WTC11 (cell line): ENCODE results near the gene U2AF2. TPM values are rescaled to one million over a fixed set of nuclear protein-coding genes. Genes with fewer than 3 reads are reported as not detected.

ENCODE experiments used
- EMX1 ChIP-seq: fragments of 250-450 bp; sonication (Bioruptor Pico); IDR thresholded peaks from 2 replicates; pipeline ENCODE4 v1.8.0; 2021; ENCODE audit warnings: mild to moderate bottlenecking
- ESRRA ChIP-seq: sonication (generic); formaldehyde crosslinking; IDR thresholded peaks from 2 replicates; pipeline ENCODE4 v1.8.1; 2022; ENCODE audit warnings: mild to moderate bottlenecking, missing genetic modification reagents, borderline replicate concordance
- GABPB1 ChIP-seq: sonication (generic); formaldehyde crosslinking; IDR thresholded peaks from 2 replicates; pipeline ENCODE4 v1.8.1; 2023; ENCODE audit warnings: mild to moderate bottlenecking, missing genetic modification reagents
- GRHL2 ChIP-seq: fragments of 250-450 bp; sonication (Bioruptor Pico); IDR thresholded peaks from 2 replicates; pipeline ENCODE4 v1.8.0; 2022; ENCODE audit warnings: mild to moderate bottlenecking, moderate library complexity; ENCODE audit not compliant: insufficient replicate concordance, severe bottlenecking
- HMGA2 ChIP-seq: fragments of 250-450 bp; sonication (Bioruptor Pico); IDR thresholded peaks from 2 replicates; pipeline ENCODE4 v1.4.0; 2021; ENCODE audit warnings: mild to moderate bottlenecking, moderate library complexity
- NR2C2 ChIP-seq: sonication (generic); formaldehyde crosslinking; IDR thresholded peaks from 2 replicates; pipeline ENCODE4 v1.8.0; 2022; ENCODE audit warnings: mild to moderate bottlenecking, missing genetic modification reagents
- NR3C1 ChIP-seq: sonication (generic); formaldehyde crosslinking; conservative IDR thresholded peaks from 2 replicates; pipeline ENCODE4 v1.8.1; 2023; ENCODE audit warnings: low read depth, mild to moderate bottlenecking, missing genetic modification reagents
- PRRX2 ChIP-seq: fragments of 250-450 bp; sonication (Bioruptor Pico); IDR thresholded peaks from 2 replicates; pipeline ENCODE4 v1.8.0; 2021; ENCODE audit warnings: mild to moderate bottlenecking
- SMAD3 ChIP-seq: sonication (generic); formaldehyde crosslinking; IDR thresholded peaks from 2 replicates; pipeline ENCODE4 v1.8.0; 2022; ENCODE audit warnings: missing genetic modification reagents, mild to moderate bottlenecking, borderline replicate concordance
- TEAD4 ChIP-seq: sonication (generic); formaldehyde crosslinking; IDR thresholded peaks from 2 replicates; pipeline ENCODE4 v1.8.0; 2022; ENCODE audit warnings: mild to moderate bottlenecking, missing genetic modification reagents
- ZBTB21 ChIP-seq: sonication (generic); formaldehyde crosslinking; IDR thresholded peaks from 2 replicates; pipeline ENCODE4 v1.8.1; 2023; ENCODE audit warnings: mild to moderate bottlenecking, missing genetic modification reagents, borderline replicate concordance
- ZNF317 ChIP-seq: sonication (generic); formaldehyde crosslinking; IDR thresholded peaks from 2 replicates; pipeline ENCODE4 v1.8.1; 2023; ENCODE audit warnings: low read depth, mild to moderate bottlenecking, moderate library complexity, missing genetic modification reagents, borderline replicate concordance
- ZNF416 ChIP-seq: fragments of 250-450 bp; sonication (Bioruptor Pico); IDR thresholded peaks from 2 replicates; pipeline ENCODE4 v1.9.0; 2021; ENCODE audit warnings: mild to moderate bottlenecking, inconsistent platforms
- total RNA-seq: library from RNA; stranded (reverse); gene quantifications from 3 replicates; pipeline ENCODE4 v1.2.3, GENCODE V29; 2021
- TF ChIP-seq, protein P1 (sequence below): fragments of 250-450 bp; sonication (Bioruptor Pico); conservative IDR thresholded peaks from 2 replicates; pipeline ENCODE4 v1.9.0; 2021; ENCODE audit warnings: mild to moderate bottlenecking
- TF ChIP-seq, protein P2 (sequence below): sonication (generic); formaldehyde crosslinking; IDR thresholded peaks from 2 replicates; pipeline ENCODE4 v1.8.1; 2022; ENCODE audit warnings: low read depth, mild to moderate bottlenecking, moderate library complexity, missing genetic modification reagents, borderline replicate concordance
- TF ChIP-seq, protein P3 (sequence below): sonication (generic); formaldehyde crosslinking; IDR thresholded peaks from 2 replicates; pipeline ENCODE4 v1.8.0; 2022; ENCODE audit warnings: mild to moderate bottlenecking, missing genetic modification reagents
- TF ChIP-seq, protein P4 (sequence below): sonication (generic); formaldehyde crosslinking; IDR thresholded peaks from 2 replicates; pipeline ENCODE4 v1.8.1; 2022; ENCODE audit warnings: mild to moderate bottlenecking, missing genetic modification reagents, moderate library complexity, borderline replicate concordance
- TF ChIP-seq, protein P5 (sequence below): sonication (generic); formaldehyde crosslinking; IDR thresholded peaks from 2 replicates; pipeline ENCODE4 v1.8.1; 2022; ENCODE audit warnings: mild to moderate bottlenecking, moderate library complexity, missing genetic modification reagents
- TF ChIP-seq, protein P6 (sequence below): sonication (generic); formaldehyde crosslinking; IDR thresholded peaks from 2 replicates; pipeline ENCODE4 v1.8.1; 2023; ENCODE audit warnings: mild to moderate bottlenecking, missing genetic modification reagents, moderate library complexity
- TF ChIP-seq, protein P7 (sequence below): fragments of 250-450 bp; sonication (Bioruptor Pico); IDR thresholded peaks from 2 replicates; pipeline ENCODE4 v1.9.0; 2021; ENCODE audit warnings: mild to moderate bottlenecking, borderline replicate concordance
- TF ChIP-seq, protein P8 (sequence below): fragments of 200-600 bp; IDR thresholded peaks from 2 replicates; pipeline ENCODE4 v1.8.0; 2022; ENCODE audit warnings: antibody characterized with exemption

Gene U2AF2
- total RNA-seq, 1 experiment from 2014 or later: 302 TPM

DNA sequence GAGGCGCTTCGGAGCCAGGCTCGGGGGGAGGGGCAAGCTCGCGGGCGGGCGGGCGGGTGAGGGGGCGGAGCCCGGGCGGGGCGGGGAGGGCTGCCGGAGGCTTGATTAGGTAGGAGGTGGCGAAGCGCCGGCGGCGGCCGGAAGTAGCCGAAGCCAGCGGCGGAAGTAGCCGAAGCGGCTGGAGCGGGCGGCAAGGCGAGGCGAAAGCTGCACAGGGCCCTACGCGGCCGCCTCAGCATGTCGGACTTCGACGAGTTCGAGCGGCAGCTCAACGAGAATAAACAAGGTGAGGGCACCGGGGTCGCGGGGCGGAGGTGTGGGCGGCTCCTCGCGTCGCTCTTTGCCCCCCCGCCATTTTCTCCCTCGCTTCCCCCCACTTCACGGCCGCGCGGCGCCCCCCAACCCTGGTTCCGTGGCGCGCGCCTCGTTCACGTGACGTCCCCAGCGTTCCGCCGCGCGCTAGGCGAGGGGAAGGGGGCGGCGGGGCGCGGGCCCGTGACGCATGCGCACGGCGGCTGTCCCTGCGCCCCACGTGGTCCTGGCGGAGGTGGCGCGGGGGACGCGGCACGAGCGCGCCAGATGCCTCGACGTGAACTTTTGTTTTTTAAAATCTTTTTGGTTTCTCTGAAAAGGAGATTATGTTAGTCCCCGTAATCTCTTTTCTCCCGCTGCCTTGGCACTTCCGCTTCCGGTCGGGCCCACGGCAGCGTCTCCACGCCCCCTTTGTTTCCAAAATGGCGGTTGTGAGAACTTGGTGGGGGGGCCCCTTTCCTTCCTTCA, at the start of gene U2AF2 (continued):
- peak; percentile 28; the same call in 1 of the 2 replicates for TF ChIP-seq ZBTB21
- no peak for TF ChIP-seq EMX1 (CRISPR knock-in tag)
- TF ChIP-seq, protein P1, sequence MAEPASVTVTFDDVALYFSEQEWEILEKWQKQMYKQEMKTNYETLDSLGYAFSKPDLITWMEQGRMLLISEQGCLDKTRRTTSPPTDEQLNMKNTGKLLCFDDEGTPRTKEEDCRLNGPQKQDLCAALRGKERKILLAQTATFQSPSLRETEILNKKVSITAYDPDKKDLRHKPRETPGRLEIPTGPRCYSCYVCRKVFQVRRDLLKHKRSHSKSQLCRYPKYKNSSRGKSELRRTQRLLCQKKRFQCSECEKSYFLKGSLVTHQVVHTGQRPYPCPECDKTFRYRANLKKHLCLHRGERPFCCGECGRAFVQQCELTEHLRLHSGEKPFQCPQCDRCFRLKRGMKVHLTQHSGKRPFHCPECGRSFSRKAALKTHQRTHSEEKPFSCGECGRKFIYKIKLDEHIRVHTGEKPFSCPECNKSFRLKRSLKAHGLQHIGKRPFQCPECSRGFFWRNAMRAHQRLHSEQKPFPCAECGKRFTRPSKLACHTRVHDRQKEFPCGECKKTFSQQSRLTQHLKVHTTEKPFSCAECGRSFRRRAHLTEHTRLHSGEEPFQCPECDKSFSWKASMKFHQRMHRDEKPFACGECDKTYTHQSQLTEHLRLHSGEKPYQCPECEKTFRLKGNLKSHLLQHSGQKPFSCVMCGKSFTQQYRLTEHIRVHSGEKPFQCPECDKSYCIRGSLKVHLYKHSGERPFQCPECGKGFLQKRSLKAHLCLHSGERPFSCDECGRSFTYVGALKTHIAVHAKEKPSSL (CRISPR knock-in tag): no peak
- TF ChIP-seq TEAD4 (CRISPR knock-in tag): no peak
- no peak for TF ChIP-seq NR2C2 (CRISPR knock-in tag)
- no peak for TF ChIP-seq NR3C1 (CRISPR knock-in tag)
- TF ChIP-seq, protein P2, sequence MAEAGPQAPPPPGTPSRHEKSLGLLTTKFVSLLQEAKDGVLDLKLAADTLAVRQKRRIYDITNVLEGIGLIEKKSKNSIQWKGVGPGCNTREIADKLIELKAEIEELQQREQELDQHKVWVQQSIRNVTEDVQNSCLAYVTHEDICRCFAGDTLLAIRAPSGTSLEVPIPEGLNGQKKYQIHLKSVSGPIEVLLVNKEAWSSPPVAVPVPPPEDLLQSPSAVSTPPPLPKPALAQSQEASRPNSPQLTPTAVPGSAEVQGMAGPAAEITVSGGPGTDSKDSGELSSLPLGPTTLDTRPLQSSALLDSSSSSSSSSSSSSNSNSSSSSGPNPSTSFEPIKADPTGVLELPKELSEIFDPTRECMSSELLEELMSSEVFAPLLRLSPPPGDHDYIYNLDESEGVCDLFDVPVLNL (CRISPR knock-in tag): no peak
- TF ChIP-seq ZNF416 (CRISPR knock-in tag): no peak
- TF ChIP-seq, protein P3, sequence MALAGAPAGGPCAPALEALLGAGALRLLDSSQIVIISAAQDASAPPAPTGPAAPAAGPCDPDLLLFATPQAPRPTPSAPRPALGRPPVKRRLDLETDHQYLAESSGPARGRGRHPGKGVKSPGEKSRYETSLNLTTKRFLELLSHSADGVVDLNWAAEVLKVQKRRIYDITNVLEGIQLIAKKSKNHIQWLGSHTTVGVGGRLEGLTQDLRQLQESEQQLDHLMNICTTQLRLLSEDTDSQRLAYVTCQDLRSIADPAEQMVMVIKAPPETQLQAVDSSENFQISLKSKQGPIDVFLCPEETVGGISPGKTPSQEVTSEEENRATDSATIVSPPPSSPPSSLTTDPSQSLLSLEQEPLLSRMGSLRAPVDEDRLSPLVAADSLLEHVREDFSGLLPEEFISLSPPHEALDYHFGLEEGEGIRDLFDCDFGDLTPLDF (CRISPR knock-in tag): no peak
- TF ChIP-seq ESRRA (CRISPR knock-in tag): no peak; the same call in 1 of the 2 replicates
- TF ChIP-seq, protein P4, sequence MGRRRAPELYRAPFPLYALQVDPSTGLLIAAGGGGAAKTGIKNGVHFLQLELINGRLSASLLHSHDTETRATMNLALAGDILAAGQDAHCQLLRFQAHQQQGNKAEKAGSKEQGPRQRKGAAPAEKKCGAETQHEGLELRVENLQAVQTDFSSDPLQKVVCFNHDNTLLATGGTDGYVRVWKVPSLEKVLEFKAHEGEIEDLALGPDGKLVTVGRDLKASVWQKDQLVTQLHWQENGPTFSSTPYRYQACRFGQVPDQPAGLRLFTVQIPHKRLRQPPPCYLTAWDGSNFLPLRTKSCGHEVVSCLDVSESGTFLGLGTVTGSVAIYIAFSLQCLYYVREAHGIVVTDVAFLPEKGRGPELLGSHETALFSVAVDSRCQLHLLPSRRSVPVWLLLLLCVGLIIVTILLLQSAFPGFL (CRISPR knock-in tag): no peak
- no peak for TF ChIP-seq GRHL2 (CRISPR knock-in tag)
- TF ChIP-seq SMAD3 (CRISPR knock-in tag): 0 out of 2 replicates have a peak, but pooled peaks have one; percentile 26
- peak; percentile 49; the same call in 1 of the 2 replicates for TF ChIP-seq GABPB1 (CRISPR knock-in tag)
- TF ChIP-seq HMGA2 (CRISPR knock-in tag): no peak
- TF ChIP-seq, protein P5, sequence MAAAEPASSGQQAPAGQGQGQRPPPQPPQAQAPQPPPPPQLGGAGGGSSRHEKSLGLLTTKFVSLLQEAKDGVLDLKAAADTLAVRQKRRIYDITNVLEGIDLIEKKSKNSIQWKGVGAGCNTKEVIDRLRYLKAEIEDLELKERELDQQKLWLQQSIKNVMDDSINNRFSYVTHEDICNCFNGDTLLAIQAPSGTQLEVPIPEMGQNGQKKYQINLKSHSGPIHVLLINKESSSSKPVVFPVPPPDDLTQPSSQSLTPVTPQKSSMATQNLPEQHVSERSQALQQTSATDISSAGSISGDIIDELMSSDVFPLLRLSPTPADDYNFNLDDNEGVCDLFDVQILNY (CRISPR knock-in tag): peak; percentile 92
- 0 out of 2 replicates have a peak, but pooled peaks have one; percentile 17 for TF ChIP-seq ZNF317 (CRISPR knock-in tag)
- 0 out of 2 replicates have a peak, but pooled peaks have one; percentile 53 for TF ChIP-seq PRRX2
- TF ChIP-seq, protein P6, sequence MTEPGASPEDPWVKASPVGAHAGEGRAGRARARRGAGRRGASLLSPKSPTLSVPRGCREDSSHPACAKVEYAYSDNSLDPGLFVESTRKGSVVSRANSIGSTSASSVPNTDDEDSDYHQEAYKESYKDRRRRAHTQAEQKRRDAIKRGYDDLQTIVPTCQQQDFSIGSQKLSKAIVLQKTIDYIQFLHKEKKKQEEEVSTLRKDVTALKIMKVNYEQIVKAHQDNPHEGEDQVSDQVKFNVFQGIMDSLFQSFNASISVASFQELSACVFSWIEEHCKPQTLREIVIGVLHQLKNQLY: no peak
- TF ChIP-seq, protein P7, sequence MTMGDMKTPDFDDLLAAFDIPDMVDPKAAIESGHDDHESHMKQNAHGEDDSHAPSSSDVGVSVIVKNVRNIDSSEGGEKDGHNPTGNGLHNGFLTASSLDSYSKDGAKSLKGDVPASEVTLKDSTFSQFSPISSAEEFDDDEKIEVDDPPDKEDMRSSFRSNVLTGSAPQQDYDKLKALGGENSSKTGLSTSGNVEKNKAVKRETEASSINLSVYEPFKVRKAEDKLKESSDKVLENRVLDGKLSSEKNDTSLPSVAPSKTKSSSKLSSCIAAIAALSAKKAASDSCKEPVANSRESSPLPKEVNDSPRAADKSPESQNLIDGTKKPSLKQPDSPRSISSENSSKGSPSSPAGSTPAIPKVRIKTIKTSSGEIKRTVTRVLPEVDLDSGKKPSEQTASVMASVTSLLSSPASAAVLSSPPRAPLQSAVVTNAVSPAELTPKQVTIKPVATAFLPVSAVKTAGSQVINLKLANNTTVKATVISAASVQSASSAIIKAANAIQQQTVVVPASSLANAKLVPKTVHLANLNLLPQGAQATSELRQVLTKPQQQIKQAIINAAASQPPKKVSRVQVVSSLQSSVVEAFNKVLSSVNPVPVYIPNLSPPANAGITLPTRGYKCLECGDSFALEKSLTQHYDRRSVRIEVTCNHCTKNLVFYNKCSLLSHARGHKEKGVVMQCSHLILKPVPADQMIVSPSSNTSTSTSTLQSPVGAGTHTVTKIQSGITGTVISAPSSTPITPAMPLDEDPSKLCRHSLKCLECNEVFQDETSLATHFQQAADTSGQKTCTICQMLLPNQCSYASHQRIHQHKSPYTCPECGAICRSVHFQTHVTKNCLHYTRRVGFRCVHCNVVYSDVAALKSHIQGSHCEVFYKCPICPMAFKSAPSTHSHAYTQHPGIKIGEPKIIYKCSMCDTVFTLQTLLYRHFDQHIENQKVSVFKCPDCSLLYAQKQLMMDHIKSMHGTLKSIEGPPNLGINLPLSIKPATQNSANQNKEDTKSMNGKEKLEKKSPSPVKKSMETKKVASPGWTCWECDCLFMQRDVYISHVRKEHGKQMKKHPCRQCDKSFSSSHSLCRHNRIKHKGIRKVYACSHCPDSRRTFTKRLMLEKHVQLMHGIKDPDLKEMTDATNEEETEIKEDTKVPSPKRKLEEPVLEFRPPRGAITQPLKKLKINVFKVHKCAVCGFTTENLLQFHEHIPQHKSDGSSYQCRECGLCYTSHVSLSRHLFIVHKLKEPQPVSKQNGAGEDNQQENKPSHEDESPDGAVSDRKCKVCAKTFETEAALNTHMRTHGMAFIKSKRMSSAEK: no peak
- TF ChIP-seq, protein P8, sequence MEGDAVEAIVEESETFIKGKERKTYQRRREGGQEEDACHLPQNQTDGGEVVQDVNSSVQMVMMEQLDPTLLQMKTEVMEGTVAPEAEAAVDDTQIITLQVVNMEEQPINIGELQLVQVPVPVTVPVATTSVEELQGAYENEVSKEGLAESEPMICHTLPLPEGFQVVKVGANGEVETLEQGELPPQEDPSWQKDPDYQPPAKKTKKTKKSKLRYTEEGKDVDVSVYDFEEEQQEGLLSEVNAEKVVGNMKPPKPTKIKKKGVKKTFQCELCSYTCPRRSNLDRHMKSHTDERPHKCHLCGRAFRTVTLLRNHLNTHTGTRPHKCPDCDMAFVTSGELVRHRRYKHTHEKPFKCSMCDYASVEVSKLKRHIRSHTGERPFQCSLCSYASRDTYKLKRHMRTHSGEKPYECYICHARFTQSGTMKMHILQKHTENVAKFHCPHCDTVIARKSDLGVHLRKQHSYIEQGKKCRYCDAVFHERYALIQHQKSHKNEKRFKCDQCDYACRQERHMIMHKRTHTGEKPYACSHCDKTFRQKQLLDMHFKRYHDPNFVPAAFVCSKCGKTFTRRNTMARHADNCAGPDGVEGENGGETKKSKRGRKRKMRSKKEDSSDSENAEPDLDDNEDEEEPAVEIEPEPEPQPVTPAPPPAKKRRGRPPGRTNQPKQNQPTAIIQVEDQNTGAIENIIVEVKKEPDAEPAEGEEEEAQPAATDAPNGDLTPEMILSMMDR: no peak
